ENCODE measurements around the gene UBASH3A.

The UBASH3A gene

DNA sequence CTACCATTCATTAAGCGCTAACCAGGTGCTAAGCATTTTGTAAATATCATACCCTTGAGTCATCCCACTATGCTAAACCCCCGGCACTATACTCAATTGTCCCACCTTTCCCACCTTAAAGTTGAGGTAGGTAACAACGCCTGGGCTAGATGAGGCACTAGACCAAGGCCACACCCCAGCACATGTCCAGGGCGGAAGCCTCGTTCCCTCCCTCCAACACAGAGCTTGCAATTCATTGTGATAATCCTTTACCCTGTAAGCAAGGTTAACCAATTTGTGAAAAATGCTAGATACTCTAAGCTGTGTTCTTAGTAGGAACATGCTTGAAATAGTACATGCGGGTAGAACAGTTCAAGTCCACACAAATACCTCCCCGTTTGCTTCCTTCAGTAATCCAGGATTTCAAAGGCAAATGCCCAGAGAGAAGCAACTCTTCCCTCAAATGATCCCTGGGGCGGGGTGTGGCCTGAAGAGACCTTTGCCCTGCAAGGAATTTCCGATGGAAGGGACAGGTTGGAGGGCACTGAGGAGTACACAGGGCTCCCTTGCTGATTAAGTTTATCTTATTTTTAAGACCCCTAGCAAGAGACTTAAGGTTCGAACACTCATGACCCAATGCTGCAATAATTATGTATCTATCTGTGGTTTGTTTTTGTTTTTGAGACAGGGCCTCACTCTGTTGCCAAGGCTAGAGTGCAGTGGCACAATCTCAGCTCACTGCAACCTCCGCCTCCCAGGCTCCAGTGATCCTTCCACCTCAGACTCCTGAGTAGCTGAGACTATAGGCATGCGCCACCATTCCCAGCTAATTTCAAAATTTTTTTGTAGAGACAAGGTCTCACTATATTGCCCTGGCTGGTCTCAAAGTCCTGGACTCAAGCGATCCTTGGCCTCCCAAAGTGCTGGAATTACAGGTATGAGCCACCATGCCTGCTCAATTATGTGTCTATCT is 89.7 kb downstream of the UBASH3A start:
- no peak for DNase-seq

- DNase-seq, result no peak
Observed at GRCh38 chr21:42495027-42495426, 91.3 kb downstream of the UBASH3A start.

DNA sequence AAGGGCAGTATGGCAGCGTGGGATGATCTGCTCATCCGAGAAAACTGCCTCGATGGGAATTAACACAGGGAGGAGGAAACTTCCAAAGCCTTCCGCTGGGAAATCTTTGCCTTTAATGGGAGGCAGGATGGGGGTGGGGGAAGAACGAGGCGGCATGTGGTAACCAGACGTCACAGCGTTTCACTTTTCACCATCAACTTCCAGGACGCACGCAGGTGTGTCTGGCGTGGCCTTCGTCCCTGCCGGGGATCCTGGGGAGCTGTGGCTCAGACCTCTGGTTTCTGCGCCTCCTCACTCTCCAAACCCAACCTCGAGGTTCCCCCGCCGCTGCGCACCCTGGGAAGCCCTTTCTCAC is 92.0 kb downstream of the UBASH3A start:
- no peak for DNase-seq

DNA sequence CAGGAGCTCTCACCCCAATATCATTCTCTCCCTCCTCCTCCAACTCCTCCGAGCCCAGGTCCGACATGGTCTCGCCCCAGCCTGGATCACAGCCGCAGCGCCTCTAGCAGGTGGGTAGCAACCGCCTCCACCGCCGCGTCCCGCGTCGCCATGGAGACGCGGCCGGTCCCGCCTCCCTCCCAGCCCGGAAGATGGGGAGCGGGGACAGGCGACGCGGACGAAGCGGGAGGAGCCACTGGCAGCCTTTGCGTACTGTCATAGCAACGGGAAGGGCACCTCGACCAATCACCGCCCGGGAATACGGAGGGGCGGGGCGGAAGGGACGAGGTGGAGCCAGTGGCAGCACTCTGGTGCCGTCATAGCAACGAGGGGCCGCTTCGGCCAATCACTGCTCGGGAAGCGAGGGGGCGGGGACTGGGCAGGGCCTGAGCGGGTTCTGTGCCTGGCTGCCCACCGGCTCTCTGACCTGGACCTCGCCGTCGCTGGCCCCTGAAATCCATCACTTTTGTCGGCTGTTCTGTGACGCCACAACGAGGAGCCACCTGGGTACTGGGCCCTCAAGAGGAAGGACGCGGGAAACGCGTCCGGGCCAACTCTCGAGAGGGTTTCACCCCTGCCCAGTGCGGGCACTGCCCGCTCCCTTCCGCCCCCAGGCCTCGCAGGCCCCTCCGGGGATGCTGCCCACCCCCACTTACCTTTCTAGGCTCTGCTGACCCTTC is 92.6 kb downstream of the UBASH3A start, which contains the start of gene RSPH1:
RSPH1 (minus strand) TSS at position 105 of the 719 bp plus-strand sequence; CDS start at position 67, 38 bp downstream.
- DNase-seq, result peak; percentile 98 to 99 (median 99)

DNA sequence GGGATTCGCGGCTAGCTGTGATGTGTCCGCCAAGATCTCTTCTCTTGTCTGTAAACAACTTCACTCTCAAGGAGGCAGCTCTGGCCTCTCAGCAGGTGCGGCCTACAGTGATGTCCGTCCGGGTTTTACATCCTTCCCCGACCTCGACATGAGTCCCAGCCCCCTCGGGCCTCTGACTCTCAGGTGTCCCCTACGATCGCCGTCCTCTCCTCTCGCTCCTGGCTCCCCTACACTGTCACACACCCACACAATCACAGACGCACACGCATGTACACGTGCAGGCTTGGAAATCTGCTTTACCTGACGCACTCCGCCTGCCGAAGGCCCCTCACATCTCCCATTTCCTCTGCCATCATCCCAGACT is 93.1 kb downstream of the UBASH3A start:
- no peak for DNase-seq

Measured in T-helper 2 cell (primary cell).